ENCODE results near the gene RHOF. TPM values are rescaled to one million over a fixed set of nuclear protein-coding genes. Genes with fewer than 3 reads are reported as not detected.
A peak's percentile ranks its signal among the peaks of the same experiment; 100 is the strongest.

RHOF gene
- total RNA-seq, 1 experiment from 2014 or later: 116 TPM

DNA sequence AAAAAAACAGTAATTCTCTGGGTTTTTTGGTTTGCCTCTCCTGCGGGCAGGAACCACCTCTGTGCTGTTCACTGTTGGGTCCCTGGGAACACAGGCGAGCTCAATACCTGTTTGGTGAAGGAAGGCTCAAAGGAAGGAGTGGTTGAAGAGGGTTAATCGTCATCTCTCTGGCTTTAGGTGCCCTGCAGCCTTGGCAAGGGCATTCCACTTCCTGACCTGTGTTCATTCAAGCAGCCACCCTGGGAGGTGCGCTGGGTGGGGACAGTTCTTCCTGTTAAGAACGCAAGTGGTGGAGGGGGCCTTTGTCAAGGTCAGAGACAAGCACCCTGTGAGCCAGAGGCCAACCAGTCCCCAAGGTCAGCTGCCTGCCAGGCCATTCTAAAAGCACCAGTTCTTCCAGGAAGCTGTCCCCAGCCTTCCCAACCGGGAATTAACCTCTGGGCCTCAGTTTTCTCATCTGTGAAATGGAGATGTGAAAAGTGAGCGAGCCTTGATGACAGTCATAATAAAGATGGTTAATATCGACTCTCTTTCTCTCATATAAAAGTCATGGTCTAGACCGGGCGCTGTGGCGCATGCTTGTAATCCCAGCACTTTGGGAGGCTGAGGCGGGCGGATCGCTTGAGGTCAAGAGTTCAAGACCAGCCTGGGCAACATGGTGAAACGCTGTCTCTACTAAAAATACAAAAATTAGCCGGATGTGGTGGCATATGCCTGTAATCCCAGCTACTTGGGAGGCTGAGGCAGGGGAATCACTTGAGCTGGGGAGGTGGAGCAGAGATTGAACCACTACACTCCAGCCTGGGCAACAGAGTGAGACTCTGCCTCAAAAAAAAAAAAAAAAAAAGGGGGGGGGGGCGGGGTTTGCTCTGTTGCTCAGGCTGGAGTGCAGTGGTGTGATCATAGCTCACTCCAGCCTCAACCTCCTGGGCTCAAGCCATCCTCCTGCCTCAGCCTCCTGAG is 6.1 kb downstream of the RHOF start:
- peak; percentile 23 for ATAC-seq
- H2AFZ ChIP-seq (ENCODE audit: low read depth, low read length, poor library complexity, severe bottlenecking): no peak overlapping the region
- H3K4me3 ChIP-seq (replicated peaks in 1 of 2; ENCODE audit: low read depth in 1 of 2, low read length in 2 of 2): peak overlapping the region in 1 of 2 experiments; percentile 27; a peak in 1 of 4 replicates
- H3K9me2 ChIP-seq (ENCODE audit: insufficient read depth): no peaks in the 10 kb centered on the region
- intact Hi-C loops (cut with micrococcal nuclease): loop anchor here (2.0 kb wide), 1 partner anchor 101 kb away; the partner anchor contains the start of gene PSMD9
- ChIA-PET RAD21 (ENCODE audit: low non-redundant PET in 1 of 2, low total read pairs in 2 of 2, uncharacterized antibody in 2 of 2, unreplicated experiment in 2 of 2) (interaction anchor here in 1 of 2 experiments (0.7 kb wide), 1 partner anchor 388 kb away, joined by 3 read pairs; no protein-coding TSS in a partner anchor), CTCF (interaction anchor here (1.0 to 3.8 kb wide), 4 partner anchors 8 to 235 kb away, joined by 3 to 44 read pairs (median 14); partner anchors contain the start of genes PSMD9 and RHOF), POLR2A (interaction anchor here (0.6 to 6.9 kb wide), 4 partner anchors 8 to 720 kb away, joined by 3 to 33 read pairs (median 4); partner anchors contain the start of gene RHOF)
- peaks cover 83% of the 10 kb centered on the region for H3K79me2 ChIP-seq (ENCODE audit: insufficient read depth, low read length)
- H3K4me2 ChIP-seq (ENCODE audit: low read length): peak overlapping the region; percentile 63
- TF ChIP-seq POLR2AphosphoS5 (IDR thresholded peaks at IDR 0.05; ENCODE audit: low read depth, low read length) (0 out of 2 replicates have a peak, but pooled peaks have one; percentile 39), SRF (IDR thresholded peaks at IDR 0.05; ENCODE audit: low read depth) (no peak)
- peak overlapping the region; percentile 48 for H3K9ac ChIP-seq (ENCODE audit: low read length)
- BruUV-seq (replicated peaks): no TSS peak
- H4K20me1 ChIP-seq (ENCODE audit: insufficient read depth): no peaks in the 10 kb centered on the region
- H3K9me3 ChIP-seq (ENCODE audit: control insufficient read depth in 1 of 2, insufficient read depth in 1 of 2, low read depth in 1 of 2, low read length in 2 of 2): no peaks in the 10 kb centered on the region
- H3K4me1 ChIP-seq (ENCODE audit: control insufficient read depth in 1 of 2, insufficient read depth in 2 of 2, low read length in 2 of 2): peaks cover 73 to 99% of the 10 kb centered on the region in 2 experiments
- H3K36me3 ChIP-seq (ENCODE audit: control insufficient read depth in 1 of 2, insufficient read depth in 2 of 2, low read length in 2 of 2): peaks cover 3 to 9% of the 10 kb centered on the region in 2 experiments; a peak in 1 of 4 replicates
- no peaks in the 10 kb centered on the region for H3K27me3 ChIP-seq (ENCODE audit: insufficient read depth, low read length)
- no peak for DNase-seq (ENCODE audit: low read depth, low spot score)
- peak overlapping the region; percentile 98 for H3K27ac ChIP-seq (ENCODE audit: low read depth, low read length)

DNA sequence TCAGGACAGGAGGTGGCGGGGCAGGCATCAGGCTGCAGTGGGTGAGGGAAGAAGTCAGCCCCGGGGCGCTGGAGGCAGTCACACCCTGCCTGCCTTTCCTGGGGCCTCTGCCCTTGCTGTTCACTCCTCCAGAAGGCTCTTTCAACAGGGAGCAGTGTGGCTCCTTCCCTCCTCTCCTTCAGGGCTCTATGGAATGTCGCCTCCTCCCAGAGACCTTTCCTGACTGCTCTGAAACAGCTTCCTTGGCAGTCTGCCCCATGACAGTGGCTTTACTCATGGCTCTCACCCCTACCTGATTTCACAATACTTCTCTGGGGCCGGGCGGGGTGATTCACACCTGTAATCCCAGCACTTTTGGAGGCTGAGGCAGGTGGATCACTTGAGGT is 7.1 kb downstream of the RHOF start:
- BruUV-seq (replicated peaks): no TSS peak
- Histone ChIP-seq H3K9me3 (ENCODE audit: control insufficient read depth in 1 of 2, insufficient read depth in 1 of 2, low read depth in 1 of 2, low read length in 2 of 2) (no peaks in the 10 kb centered on the region), H3K79me2 (ENCODE audit: insufficient read depth, low read length) (peaks cover 83% of the 10 kb centered on the region), H2AFZ (ENCODE audit: low read depth, low read length, poor library complexity, severe bottlenecking) (no peak overlapping the region), H3K4me2 (ENCODE audit: low read length) (peak overlapping the region; percentile 63), H3K9me2 (ENCODE audit: insufficient read depth) (no peaks in the 10 kb centered on the region), H4K20me1 (ENCODE audit: insufficient read depth) (peaks cover 3% of the 10 kb centered on the region; the same call in 1 of the 2 replicates), H3K9ac (ENCODE audit: low read length) (peak overlapping the region; percentile 48), H3K27me3 (ENCODE audit: insufficient read depth, low read length) (no peaks in the 10 kb centered on the region), H3K27ac (ENCODE audit: low read depth, low read length) (peak overlapping the region; percentile 98), H3K36me3 (ENCODE audit: control insufficient read depth in 1 of 2, insufficient read depth in 2 of 2, low read length in 2 of 2) (peaks cover 3 to 12% of the 10 kb centered on the region in 2 experiments; a peak in 2 of 4 replicates), H3K4me1 (ENCODE audit: control insufficient read depth in 1 of 2, insufficient read depth in 2 of 2, low read length in 2 of 2) (peaks cover 63 to 95% of the 10 kb centered on the region in 2 experiments), H3K4me3 (replicated peaks in 1 of 2; ENCODE audit: low read depth in 1 of 2, low read length in 2 of 2) (peak overlapping the region in 1 of 2 experiments; percentile 37; a peak in 2 of 4 replicates)
- peak; percentile 86 for ATAC-seq
- ChIA-PET POLR2A (interaction anchor here (0.6 to 6.9 kb wide), 3 partner anchors 8 to 106 kb away, joined by 3 to 33 read pairs (median 5); partner anchors contain the start of gene RHOF), RAD21 (ENCODE audit: low non-redundant PET in 1 of 2, low total read pairs in 2 of 2, uncharacterized antibody in 2 of 2, unreplicated experiment in 2 of 2) (interaction anchor here in 1 of 2 experiments (2.5 kb wide), 1 partner anchor 7 kb away, joined by 11 read pairs; the partner anchor contains the start of gene RHOF), CTCF (interaction anchor here (2.5 to 3.8 kb wide), 3 partner anchors 9 to 102 kb away, joined by 9 to 44 read pairs (median 20); partner anchors contain the start of genes PSMD9 and RHOF)
- intact Hi-C loops (cut with micrococcal nuclease): loop anchor here (1.0 to 2.0 kb wide), 2 partner anchors 8 to 102 kb away; partner anchors contain the start of gene PSMD9
- TF ChIP-seq RAD21 (IDR thresholded peaks at IDR 0.05; ENCODE audit: low read depth): no peak
- TF ChIP-seq TCF7L2 (IDR thresholded peaks at IDR 0.05; ENCODE audit: borderline replicate concordance, extremely low read depth, insufficient read depth, insufficient read length): peak; percentile 18
- TF ChIP-seq, protein P1, sequence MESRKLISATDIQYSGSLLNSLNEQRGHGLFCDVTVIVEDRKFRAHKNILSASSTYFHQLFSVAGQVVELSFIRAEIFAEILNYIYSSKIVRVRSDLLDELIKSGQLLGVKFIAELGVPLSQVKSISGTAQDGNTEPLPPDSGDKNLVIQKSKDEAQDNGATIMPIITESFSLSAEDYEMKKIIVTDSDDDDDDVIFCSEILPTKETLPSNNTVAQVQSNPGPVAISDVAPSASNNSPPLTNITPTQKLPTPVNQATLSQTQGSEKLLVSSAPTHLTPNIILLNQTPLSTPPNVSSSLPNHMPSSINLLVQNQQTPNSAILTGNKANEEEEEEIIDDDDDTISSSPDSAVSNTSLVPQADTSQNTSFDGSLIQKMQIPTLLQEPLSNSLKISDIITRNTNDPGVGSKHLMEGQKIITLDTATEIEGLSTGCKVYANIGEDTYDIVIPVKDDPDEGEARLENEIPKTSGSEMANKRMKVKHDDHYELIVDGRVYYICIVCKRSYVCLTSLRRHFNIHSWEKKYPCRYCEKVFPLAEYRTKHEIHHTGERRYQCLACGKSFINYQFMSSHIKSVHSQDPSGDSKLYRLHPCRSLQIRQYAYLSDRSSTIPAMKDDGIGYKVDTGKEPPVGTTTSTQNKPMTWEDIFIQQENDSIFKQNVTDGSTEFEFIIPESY (IDR thresholded peaks at IDR 0.05; ENCODE audit: extremely low read depth, insufficient replicate concordance, low read length): peak; percentile 73
- TF ChIP-seq EGR1 (IDR thresholded peaks at IDR 0.05; ENCODE audit: low read depth): no peak
- peak; percentile 75 for TF ChIP-seq POLR2AphosphoS5 (IDR thresholded peaks at IDR 0.05; ENCODE audit: low read depth, low read length)
- TF ChIP-seq, protein P2, sequence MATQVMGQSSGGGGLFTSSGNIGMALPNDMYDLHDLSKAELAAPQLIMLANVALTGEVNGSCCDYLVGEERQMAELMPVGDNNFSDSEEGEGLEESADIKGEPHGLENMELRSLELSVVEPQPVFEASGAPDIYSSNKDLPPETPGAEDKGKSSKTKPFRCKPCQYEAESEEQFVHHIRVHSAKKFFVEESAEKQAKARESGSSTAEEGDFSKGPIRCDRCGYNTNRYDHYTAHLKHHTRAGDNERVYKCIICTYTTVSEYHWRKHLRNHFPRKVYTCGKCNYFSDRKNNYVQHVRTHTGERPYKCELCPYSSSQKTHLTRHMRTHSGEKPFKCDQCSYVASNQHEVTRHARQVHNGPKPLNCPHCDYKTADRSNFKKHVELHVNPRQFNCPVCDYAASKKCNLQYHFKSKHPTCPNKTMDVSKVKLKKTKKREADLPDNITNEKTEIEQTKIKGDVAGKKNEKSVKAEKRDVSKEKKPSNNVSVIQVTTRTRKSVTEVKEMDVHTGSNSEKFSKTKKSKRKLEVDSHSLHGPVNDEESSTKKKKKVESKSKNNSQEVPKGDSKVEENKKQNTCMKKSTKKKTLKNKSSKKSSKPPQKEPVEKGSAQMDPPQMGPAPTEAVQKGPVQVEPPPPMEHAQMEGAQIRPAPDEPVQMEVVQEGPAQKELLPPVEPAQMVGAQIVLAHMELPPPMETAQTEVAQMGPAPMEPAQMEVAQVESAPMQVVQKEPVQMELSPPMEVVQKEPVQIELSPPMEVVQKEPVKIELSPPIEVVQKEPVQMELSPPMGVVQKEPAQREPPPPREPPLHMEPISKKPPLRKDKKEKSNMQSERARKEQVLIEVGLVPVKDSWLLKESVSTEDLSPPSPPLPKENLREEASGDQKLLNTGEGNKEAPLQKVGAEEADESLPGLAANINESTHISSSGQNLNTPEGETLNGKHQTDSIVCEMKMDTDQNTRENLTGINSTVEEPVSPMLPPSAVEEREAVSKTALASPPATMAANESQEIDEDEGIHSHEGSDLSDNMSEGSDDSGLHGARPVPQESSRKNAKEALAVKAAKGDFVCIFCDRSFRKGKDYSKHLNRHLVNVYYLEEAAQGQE (IDR thresholded peaks at IDR 0.05; ENCODE audit: low read depth): no peak
- peak; percentile 99 for DNase-seq (ENCODE audit: low read depth, low spot score)

Data from HCT116 (cell line).